Effector memory CD8-positive, alpha-beta T cell (primary cell): ENCODE data around the gene USP22.

ENCODE experiments used
- ATAC-seq: fragments of 150-1000 bp; cut with Tn5 transposase; replicated peaks from 2 replicates; pipeline ENCODE4 v1.10.0; 2021; ENCODE audit warnings: mild to moderate bottlenecking, moderate library complexity
- DNase-seq, 3 experiments: peaks; one replicate each; pipeline ENCODE4 v3.0.0; 2021
- H3K27ac Mint-ChIP-seq, 2 donors: one replicate each; pipeline ENCODE4 v1.8.0; 2022; ENCODE audit warnings: mild to moderate bottlenecking in 2 of 2, mixed read lengths in 2 of 2, moderate library complexity in 2 of 2
- H3K27me3 Mint-ChIP-seq, 2 donors: one replicate each; pipeline ENCODE4 v1.8.0; 2022; ENCODE audit warnings: mixed read lengths in 2 of 2
- H3K36me3 Mint-ChIP-seq: one replicate; pipeline ENCODE4 v1.8.0; 2022; ENCODE audit warnings: mild to moderate bottlenecking, moderate library complexity, mixed read lengths; ENCODE audit not compliant: insufficient read depth
- H3K4me1 Mint-ChIP-seq, 2 donors: one replicate each; pipeline ENCODE4 v1.8.0; 2022; ENCODE audit warnings: low read depth in 2 of 2, mixed read lengths in 2 of 2
- H3K4me3 Mint-ChIP-seq, 2 donors: one replicate each; pipeline ENCODE4 v1.8.0; 2022; ENCODE audit warnings: mild to moderate bottlenecking in 2 of 2, mixed read lengths in 2 of 2, moderate library complexity in 2 of 2
- H3K9me3 Mint-ChIP-seq, 2 donors: one replicate each; pipeline ENCODE4 v1.8.0; 2022; ENCODE audit warnings: mixed read lengths in 2 of 2

Gene USP22

GRCh38 chr17:21008992-21009671 is 33.7 kb downstream of the USP22 start:
- no peak overlapping the region for H3K4me3 Mint-ChIP-seq
- H3K36me3 Mint-ChIP-seq = peaks cover 99% of the 10 kb centered on the region
- H3K9me3 Mint-ChIP-seq = no peaks in the 10 kb centered on the region
- no peaks in the 10 kb centered on the region for H3K27me3 Mint-ChIP-seq
- H3K27ac Mint-ChIP-seq = no peak overlapping the region
- no peak for ATAC-seq
- peaks cover 0 to 7% of the 10 kb centered on the region in 2 donors for H3K4me1 Mint-ChIP-seq
- no peak for DNase-seq

GRCh38 chr17:21008160-21008915 is 34.5 kb downstream of the USP22 start:
- Mint-ChIP-seq H3K4me1 (peaks cover 0 to 7% of the 10 kb centered on the region in 2 donors), H3K4me3 (no peak overlapping the region), H3K36me3 (peaks cover 99% of the 10 kb centered on the region), H3K27ac (no peak overlapping the region), H3K9me3 (no peaks in the 10 kb centered on the region), H3K27me3 (no peaks in the 10 kb centered on the region)
- ATAC-seq (no peak), DNase-seq (no peak)

GRCh38 chr17:21007646-21008045 is 35.2 kb downstream of the USP22 start:
- H3K4me3 Mint-ChIP-seq = no peak overlapping the region
- no peaks in the 10 kb centered on the region for H3K27me3 Mint-ChIP-seq
- H3K4me1 Mint-ChIP-seq = peaks cover 0 to 4% of the 10 kb centered on the region in 2 donors
- H3K9me3 Mint-ChIP-seq = no peaks in the 10 kb centered on the region
- ATAC-seq (no peak), DNase-seq (no peak)
- peak overlapping the region in 1 of 2 donors; percentile 28 for H3K27ac Mint-ChIP-seq
- peaks cover 99% of the 10 kb centered on the region for H3K36me3 Mint-ChIP-seq

- ATAC-seq (no peak), DNase-seq (no peak)
- Mint-ChIP-seq H3K4me1 (peaks cover 4 to 6% of the 10 kb centered on the region in 2 donors), H3K9me3 (no peaks in the 10 kb centered on the region), H3K36me3 (peaks cover 99% of the 10 kb centered on the region), H3K27me3 (no peaks in the 10 kb centered on the region), H3K4me3 (no peak overlapping the region), H3K27ac (peak overlapping the region in 1 of 2 donors; percentile 41)
These were observed 37.0 kb downstream of the USP22 start for GRCh38 chr17:21005803-21006202.

- Mint-ChIP-seq H3K27me3 (no peaks in the 10 kb centered on the region), H3K9me3 (no peaks in the 10 kb centered on the region), H3K36me3 (peaks cover 98% of the 10 kb centered on the region), H3K27ac (peak overlapping the region in 1 of 2 donors; percentile 41), H3K4me3 (no peak overlapping the region), H3K4me1 (peaks cover 4 to 6% of the 10 kb centered on the region in 2 donors)
- ATAC-seq = no peak
- DNase-seq = no peak
These were observed 37.4 kb downstream of the USP22 start for GRCh38 chr17:21005367-21005766.

GRCh38 chr17:21004016-21004930 is 38.5 kb downstream of the USP22 start:
- Mint-ChIP-seq H3K27ac (no peak overlapping the region), H3K27me3 (no peaks in the 10 kb centered on the region), H3K4me1 (peaks cover 4 to 6% of the 10 kb centered on the region in 2 donors), H3K36me3 (peaks cover 87% of the 10 kb centered on the region), H3K4me3 (no peak overlapping the region), H3K9me3 (no peaks in the 10 kb centered on the region)
- DNase-seq = no peak
- ATAC-seq = no peak

GRCh38 chr17:21003007-21003621 is 39.7 kb downstream of the USP22 start:
- Mint-ChIP-seq H3K27me3 (no peaks in the 10 kb centered on the region), H3K4me3 (no peak overlapping the region), H3K27ac (peak overlapping the region in 1 of 2 donors; percentile 76), H3K36me3 (peaks cover 81% of the 10 kb centered on the region), H3K9me3 (no peaks in the 10 kb centered on the region), H3K4me1 (peaks cover 6 to 12% of the 10 kb centered on the region in 2 donors)
- no peak for DNase-seq
- ATAC-seq = no peak

- H3K27me3 Mint-ChIP-seq = no peaks in the 10 kb centered on the region
- H3K27ac Mint-ChIP-seq = peak overlapping the region in 1 of 2 donors; percentile 88
- peaks cover 6 to 12% of the 10 kb centered on the region in 2 donors for H3K4me1 Mint-ChIP-seq
- no peak overlapping the region for H3K4me3 Mint-ChIP-seq
- ATAC-seq (no peak), DNase-seq (no peak)
- H3K9me3 Mint-ChIP-seq = no peaks in the 10 kb centered on the region
- peaks cover 78% of the 10 kb centered on the region for H3K36me3 Mint-ChIP-seq
These were observed 40.4 kb downstream of the USP22 start for GRCh38 chr17:21002309-21003006.

GRCh38 chr17:21001813-21002221 is 41.0 kb downstream of the USP22 start:
- ATAC-seq (no peak), DNase-seq (no peak)
- Mint-ChIP-seq H3K27me3 (no peaks in the 10 kb centered on the region), H3K4me1 (peaks cover 6 to 12% of the 10 kb centered on the region in 2 donors), H3K9me3 (no peaks in the 10 kb centered on the region), H3K36me3 (peaks cover 72% of the 10 kb centered on the region), H3K4me3 (no peak overlapping the region), H3K27ac (peak overlapping the region; percentile 35 to 88)

GRCh38 chr17:21001111-21001812 is 41.5 kb downstream of the USP22 start:
- no peaks in the 10 kb centered on the region for H3K9me3 Mint-ChIP-seq
- H3K4me1 Mint-ChIP-seq = peaks cover 6 to 12% of the 10 kb centered on the region in 2 donors
- H3K27ac Mint-ChIP-seq = peak overlapping the region; percentile 35 to 88
- no peak overlapping the region for H3K4me3 Mint-ChIP-seq
- ATAC-seq = no peak
- no peak for DNase-seq
- H3K36me3 Mint-ChIP-seq = peaks cover 67% of the 10 kb centered on the region
- H3K27me3 Mint-ChIP-seq = no peaks in the 10 kb centered on the region

GRCh38 chr17:20999841-21000532 is 42.8 kb downstream of the USP22 start:
- peak overlapping the region in 1 of 2 donors; percentile 86 for H3K27ac Mint-ChIP-seq
- ATAC-seq (no peak), DNase-seq (no peak)
- peaks cover 6 to 12% of the 10 kb centered on the region in 2 donors for H3K4me1 Mint-ChIP-seq
- H3K27me3 Mint-ChIP-seq = no peaks in the 10 kb centered on the region
- no peaks in the 10 kb centered on the region for H3K9me3 Mint-ChIP-seq
- no peak overlapping the region for H3K4me3 Mint-ChIP-seq
- H3K36me3 Mint-ChIP-seq = peaks cover 54% of the 10 kb centered on the region
